GM12878 (cell line): ENCODE data around the gene C6orf62. TPM values are rescaled to one million over a fixed set of nuclear protein-coding genes. Genes with fewer than 3 reads are reported as not detected.
A peak's percentile ranks its signal among the peaks of the same experiment; 100 is the strongest.
"Not testable (repeated sequence)": the region's sequence is repeated elsewhere in the genome, so short reads cannot be mapped to it uniquely, and the experiment has no call there.

Experiments used
- ATAC-seq: fragments of 200-7000 bp; cut with Tn5 transposase; 3 replicates; pipeline ENCODE4 v1.9.1; 2020; ENCODE audit warnings: mild to moderate bottlenecking, moderate library complexity
- BruUV-seq: library from RNA; stranded (reverse); fragments of 400-500 nt; replicated peaks from 2 replicates; lab custom pipeline; 2021; lab: Mats Ljungman, UMichigan
- CTCF ChIA-PET: fragments of 300-600 bp; sonication (Branson Sonifier 250); formaldehyde crosslinking; extraction: SDS; loops from one replicate; lab custom pipeline; 2021; ENCODE audit warnings: inconsistent platforms; lab: Yijun Ruan, JAX
- POLR2A ChIA-PET: fragments of 350-600 bp; formaldehyde crosslinking; extraction: SDS; loops from one replicate; lab custom pipeline; 2021; ENCODE audit warnings: inconsistent platforms; lab: Charles Lee
- RAD21 ChIA-PET: fragments of 300-600 bp; sonication (Branson Sonifier 250); formaldehyde crosslinking; loops from one replicate; lab custom pipeline; 2023; ENCODE audit warnings: antibody characterized with exemption; ENCODE audit not compliant: unreplicated experiment; lab: Charles Lee
- SMC1A ChIA-PET: fragments of 300-600 bp; sonication (Branson Sonifier 250); formaldehyde crosslinking; loops from one replicate; lab custom pipeline; 2023; ENCODE audit not compliant: unreplicated experiment, uncharacterized antibody; lab: Charles Lee
- DNase-seq: peaks from one replicate; pipeline ENCODE4 v3.0.0-alpha.2; 2011; ENCODE audit warnings: low read depth, low spot score
- FAIRE-seq: peaks from 3 replicates; lab custom pipeline; 2011; peaks lifted over from hg19 to GRCh38; lab: Jason Lieb, UNC
- H2AFZ ChIP-seq: 2 replicates; pipeline ENCODE4 v1.6.0; 2011; ENCODE audit warnings: low read depth, low read length, control low read depth; ENCODE audit not compliant: control insufficient read depth
- H3K27ac ChIP-seq: 2 replicates; pipeline ENCODE4 v1.5.1; 2011; ENCODE audit warnings: control low read depth; ENCODE audit not compliant: control insufficient read depth, insufficient read depth
- H3K27me3 ChIP-seq, 2 experiments: replicated peaks in 1 of 2; 2 replicates each; pipeline versions ENCODE4 v1.6.0 to v1.6.1; 2011; ENCODE audit warnings: low read length in 1 of 2; ENCODE audit not compliant: control insufficient read depth in 2 of 2, insufficient read depth in 2 of 2
- H3K36me3 ChIP-seq, 2 experiments: 2 replicates each; pipeline ENCODE4 v1.5.1; 2011; ENCODE audit warnings: low read length in 1 of 2; ENCODE audit not compliant: control insufficient read depth in 2 of 2, insufficient read depth in 2 of 2
- H3K4me1 ChIP-seq: 2 replicates; pipeline ENCODE4 v1.6.1; 2011; ENCODE audit warnings: mild to moderate bottlenecking, low read length, moderate library complexity, mixed read lengths; ENCODE audit not compliant: control insufficient read depth, insufficient read depth
- H3K4me2 ChIP-seq: 2 replicates; pipeline ENCODE4 v1.6.0; 2011; ENCODE audit warnings: control low read depth; ENCODE audit not compliant: control insufficient read depth, insufficient read depth
- H3K4me3 ChIP-seq: fragments of 200-600 bp; sonication (generic); 2 replicates; pipeline ENCODE4 v1.5.1; 2016
- H3K79me2 ChIP-seq: 2 replicates; pipeline ENCODE4 v1.6.0; 2011; ENCODE audit warnings: low read length; ENCODE audit not compliant: control insufficient read depth, insufficient read depth
- H3K9ac ChIP-seq: 2 replicates; pipeline ENCODE4 v1.8.0; 2011; ENCODE audit warnings: low read length, control low read depth, mixed read lengths; ENCODE audit not compliant: control insufficient read depth, insufficient read depth
- H3K9me3 ChIP-seq: replicated peaks from 3 replicates; pipeline ENCODE4 v1.5.1; 2011; ENCODE audit warnings: mild to moderate bottlenecking, low read length; ENCODE audit not compliant: control insufficient read depth, insufficient read depth
- H4K20me1 ChIP-seq: 2 replicates; pipeline ENCODE4 v1.6.0; 2011; ENCODE audit not compliant: control insufficient read depth, insufficient read depth
- CBX5 ChIP-seq: sonication (generic); IDR thresholded peaks from 2 replicates; pipeline ENCODE4 v1.6.1; 2016; ENCODE audit warnings: low read depth, moderate library complexity, mild to moderate bottlenecking, inconsistent platforms
- WGBS: methylation state at CpG from one replicate; pipeline ENCODE4 v1.1.6; 2016; ENCODE audit warnings: low lambda C conversion rate; ENCODE audit not compliant: insufficient replicate concordance, insufficient coverage; ENCODE audit errors: missing lambda C conversion rate; 5-methylcytosine and 5-hydroxymethylcytosine counted together
- in situ Hi-C: fragments of 300-500 bp; cut with MboI; formaldehyde crosslinking; loops from 9 replicates; pipeline ENCODE4 v1.14.3; 2018; ENCODE audit warnings: mixed read lengths
- intact Hi-C: fragments of 100-400 bp; cut with micrococcal nuclease; formaldehyde crosslinking; loops from one replicate; pipeline ENCODE4 v1.14.2; 2022; ENCODE audit not compliant: unreplicated experiment
- polyA plus RNA-seq, 11 experiments: library from polyadenylated mRNA; depleted of rRNA in 4 of 11; unstranded in 6 of 11; stranded (reverse) in 5 of 11; fragments of >200 nt; fragmentation: Nextera tagmentation in 4 of 11; fragmentation: Illumina TruSeq in 1 of 11; extraction: Ambion mirVana in 4 of 11; extraction: Trizol in 1 of 11; gene quantifications; 1 replicate in 1 of 11; 2 replicates in 10 of 11; pipeline versions ENCODE4 v1.2.1 to v1.2.3, GENCODE V29; 2011 to 2016; ENCODE audit warnings: inconsistent platforms in 2 of 11, missing spikeins in 2 of 11, low read depth in 1 of 11
- total RNA-seq, 4 experiments: library from RNA; depleted of rRNA in 3 of 4; stranded (reverse); fragments of >200 nt in 3 of 4; fragmentation: Illumina TruSeq in 1 of 4; extraction: Trizol in 1 of 4; gene quantifications; 2 replicates each; pipeline versions ENCODE4 v1.2.1 to v1.2.3, GENCODE V29; 2013 to 2021

C6orf62 gene
- total and polyA plus RNA-seq, 10 of the 15 experiments (the other 5 are each of a cell fraction or from before 2014, with no cell fraction given) = 55.6 to 565 (median 126) TPM

DNA sequence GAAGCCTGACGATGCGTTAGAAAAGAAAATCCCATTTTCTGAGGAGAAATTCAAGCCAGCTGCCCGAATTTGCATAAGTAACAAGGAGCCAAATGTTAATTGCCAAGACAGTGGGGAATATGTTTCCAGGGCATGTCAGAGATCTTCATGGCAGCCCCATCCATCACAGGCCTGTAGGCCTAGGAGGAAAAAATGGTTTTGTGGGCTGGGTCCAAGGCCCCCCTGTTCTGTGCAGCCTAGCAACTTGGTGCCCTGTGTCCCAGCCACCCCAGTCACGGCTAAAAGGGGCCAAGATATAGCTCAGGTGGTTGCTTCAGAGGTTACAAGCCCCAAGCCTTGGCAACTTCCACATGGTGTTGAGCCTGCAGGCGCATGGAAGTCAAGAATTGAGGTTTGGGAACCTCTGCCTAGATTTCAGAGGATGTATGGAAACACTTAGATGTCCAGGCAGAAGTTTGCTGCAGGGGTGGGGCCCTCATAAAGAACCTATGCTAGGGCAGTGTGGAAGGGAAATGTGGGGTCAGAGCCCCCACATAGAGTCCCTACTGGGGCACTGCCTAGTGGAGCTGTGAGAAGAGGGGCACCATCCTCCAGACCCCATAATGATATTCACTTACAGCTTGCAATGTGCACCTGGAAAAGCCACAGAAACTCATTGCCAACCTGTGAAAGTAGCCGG lies 12.6 kb upstream of the C6orf62 start:
- H3K79me2 ChIP-seq, intact Hi-C loops, H3K27me3 ChIP-seq, H3K36me3 ChIP-seq, H2AFZ ChIP-seq, H3K9ac ChIP-seq, H3K4me3 ChIP-seq: not testable (repeated sequence)
- peak; percentile 73; the same call in 1 of the 2 replicates for TF ChIP-seq CBX5
- TF ChIP-seq, all 136 proteins: peak for 1; not testable (repeated sequence) for 135
- H3K4me1 ChIP-seq, H4K20me1 ChIP-seq, RAD21 ChIA-PET, POLR2A ChIA-PET, FAIRE-seq, CTCF ChIA-PET, BruUV-seq, in situ Hi-C loops, DNase-seq, H3K4me2 ChIP-seq, H3K27ac ChIP-seq, ATAC-seq: not testable (repeated sequence)
- WGBS = 40% methylated on average over 6 of the region's 6 CpGs
- H3K9me3 ChIP-seq = peaks cover 10% of the 10 kb centered on the region; the same call in 2 of the 3 replicates
- SMC1A ChIA-PET = interaction anchor here (1.5 kb wide), 1 partner anchor 10 kb away, joined by 3 read pairs; no protein-coding TSS in a partner anchor

DNA sequence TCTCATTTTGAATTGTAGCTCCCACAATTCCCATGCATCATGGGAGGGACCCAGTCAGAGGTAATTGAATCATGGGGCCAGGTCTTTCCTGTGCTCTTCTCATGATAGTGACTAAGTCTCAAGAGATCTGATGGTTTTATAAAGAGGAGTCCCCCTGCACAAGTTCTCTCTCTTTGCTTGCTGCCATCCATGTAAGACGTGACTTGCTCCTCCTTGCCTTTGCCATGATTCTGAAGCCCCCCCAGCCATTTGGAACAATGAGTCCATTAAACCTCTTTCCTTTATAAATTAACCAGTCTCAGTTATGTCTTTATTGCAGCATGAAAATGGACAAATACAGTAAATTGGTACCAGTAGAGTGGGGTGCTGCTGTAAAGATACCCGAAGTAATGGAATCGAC lies 11.7 kb upstream of the C6orf62 start:
- 25% methylated on average over 3 of the region's 3 CpGs for WGBS
- H2AFZ ChIP-seq, H3K36me3 ChIP-seq, H3K27me3 ChIP-seq, intact Hi-C loops, H3K9ac ChIP-seq, RAD21 ChIA-PET, CTCF ChIA-PET, H3K4me1 ChIP-seq, BruUV-seq, ATAC-seq, FAIRE-seq, H3K79me2 ChIP-seq, H3K4me3 ChIP-seq, SMC1A ChIA-PET, in situ Hi-C loops, POLR2A ChIA-PET, H4K20me1 ChIP-seq, DNase-seq, H3K4me2 ChIP-seq, H3K27ac ChIP-seq: not testable (repeated sequence)
- peaks cover 10% of the 10 kb centered on the region; the same call in 2 of the 3 replicates for H3K9me3 ChIP-seq
